Nephron (organoid): ENCODE data around the gene SAMD14.

Experiments used
- H3K27ac Mint-ChIP-seq, 3 experiments: 2 replicates each; pipeline ENCODE4 v1.8.0; 2020; ENCODE audit warnings: mixed read lengths in 3 of 3, mild to moderate bottlenecking in 2 of 3, moderate library complexity in 1 of 3
- H3K27me3 Mint-ChIP-seq: 2 replicates; pipeline ENCODE4 v1.8.0; 2021; ENCODE audit warnings: low read depth, mild to moderate bottlenecking, moderate library complexity, mixed read lengths
- H3K36me3 Mint-ChIP-seq: 2 replicates; pipeline ENCODE4 v1.8.0; 2020; ENCODE audit warnings: low read depth, mixed read lengths
- H3K4me1 Mint-ChIP-seq: 2 replicates; pipeline ENCODE4 v1.8.0; 2020; ENCODE audit warnings: mixed read lengths
- H3K4me3 Mint-ChIP-seq, 3 experiments: 2 replicates each; pipeline ENCODE4 v1.8.0; 2020; ENCODE audit warnings: mild to moderate bottlenecking in 3 of 3, mixed read lengths in 3 of 3, moderate library complexity in 2 of 3
- H3K9me3 Mint-ChIP-seq: 2 replicates; pipeline ENCODE4 v1.8.0; 2020; ENCODE audit warnings: mixed read lengths
- CTCF ChIP-seq, 3 experiments: fragments of 200-600 bp; sonication (generic); IDR thresholded peaks; one replicate each; pipeline ENCODE4 v1.5.0; 2021; ENCODE audit warnings: antibody characterized with exemption in 3 of 3; ENCODE audit not compliant: unreplicated experiment in 3 of 3

The SAMD14 gene

GRCh38 chr17:50155115-50155819 is 25.3 kb upstream of the SAMD14 start:
- peak overlapping the region; percentile 92 to 99 (median 99) for H3K27ac Mint-ChIP-seq
- H3K27me3 Mint-ChIP-seq = peaks cover 4% of the 10 kb centered on the region
- H3K4me1 Mint-ChIP-seq = peaks cover 18% of the 10 kb centered on the region
- no peaks in the 10 kb centered on the region for H3K36me3 Mint-ChIP-seq
- H3K4me3 Mint-ChIP-seq = peak overlapping the region; percentile 48 to 81 (median 74)
- no peak for TF ChIP-seq CTCF (IDR thresholded peaks at IDR 0.05; ENCODE audit: unreplicated experiment in 3 of 3)
- H3K9me3 Mint-ChIP-seq = no peaks in the 10 kb centered on the region

GRCh38 chr17:50154604-50155003 is 24.6 kb upstream of the SAMD14 start:
- Mint-ChIP-seq H3K27ac (peak overlapping the region; percentile 92 to 99 (median 99)), H3K4me3 (peak overlapping the region; percentile 48 to 81 (median 74)), H3K9me3 (no peaks in the 10 kb centered on the region), H3K36me3 (no peaks in the 10 kb centered on the region), H3K27me3 (peaks cover 4% of the 10 kb centered on the region), H3K4me1 (peaks cover 18% of the 10 kb centered on the region)
- no peak for TF ChIP-seq CTCF (IDR thresholded peaks at IDR 0.05; ENCODE audit: unreplicated experiment in 3 of 3)

DNA sequence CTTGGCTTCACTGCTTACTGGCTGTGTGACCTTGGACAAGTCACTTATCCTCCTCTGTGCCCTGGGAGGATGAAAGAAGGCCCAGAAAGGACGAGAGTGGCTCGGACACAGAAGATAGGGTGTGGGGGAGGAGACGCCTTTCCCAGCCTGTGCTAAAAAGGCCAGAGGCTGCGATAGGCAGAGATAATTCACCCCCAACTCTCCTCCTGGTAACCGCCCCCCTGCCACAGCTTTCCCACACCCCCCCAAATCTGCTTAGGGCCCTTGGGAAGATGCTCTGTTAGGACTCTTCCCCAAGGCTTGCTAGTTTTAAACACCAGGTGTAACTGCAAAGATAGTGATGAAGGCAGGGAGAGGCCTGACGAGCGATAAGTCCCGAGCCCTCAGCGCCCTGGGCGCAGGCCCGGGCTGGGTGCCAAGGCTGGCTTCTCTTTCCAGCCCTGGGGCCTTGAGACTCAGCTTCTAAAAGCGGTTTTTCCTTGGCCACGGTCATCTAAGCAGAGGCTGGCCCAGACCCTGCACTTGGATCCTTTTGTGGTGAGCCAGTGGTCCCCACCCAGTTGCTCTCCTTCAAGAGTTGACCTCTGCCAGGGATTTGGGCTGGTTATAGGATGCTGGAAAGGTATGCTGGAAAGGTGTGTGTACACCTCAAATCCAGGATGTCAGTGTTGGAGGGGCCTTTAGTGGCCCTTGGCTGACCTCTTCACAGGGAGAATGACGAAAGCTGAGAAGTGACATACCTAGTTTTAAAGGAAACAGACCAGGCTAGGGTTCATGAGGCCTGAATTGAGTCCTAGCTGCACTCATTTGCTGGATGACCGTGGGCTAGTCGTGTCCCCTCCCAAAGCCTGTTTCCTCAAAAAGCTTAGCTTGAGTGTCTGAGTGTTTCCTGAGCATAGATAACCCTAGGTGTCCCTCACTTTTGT is 24.0 kb upstream of the SAMD14 start:
- no peak for TF ChIP-seq CTCF (IDR thresholded peaks at IDR 0.05; ENCODE audit: unreplicated experiment in 3 of 3)
- Mint-ChIP-seq H3K4me1 (peaks cover 18% of the 10 kb centered on the region), H3K9me3 (no peaks in the 10 kb centered on the region), H3K27ac (peak overlapping the region; percentile 92 to 99 (median 99)), H3K27me3 (peaks cover 4% of the 10 kb centered on the region), H3K4me3 (peak overlapping the region in 1 of 3 experiments; percentile 81), H3K36me3 (no peaks in the 10 kb centered on the region)

- H3K4me1 Mint-ChIP-seq = peaks cover 26% of the 10 kb centered on the region
- H3K9me3 Mint-ChIP-seq = no peaks in the 10 kb centered on the region
- peaks cover 4% of the 10 kb centered on the region for H3K27me3 Mint-ChIP-seq
- H3K27ac Mint-ChIP-seq = peak overlapping the region; percentile 96 to 99 (median 99)
- no peak for TF ChIP-seq CTCF (IDR thresholded peaks at IDR 0.05; ENCODE audit: unreplicated experiment in 3 of 3)
- H3K36me3 Mint-ChIP-seq = no peaks in the 10 kb centered on the region
- peak overlapping the region in 2 of 3 experiments; percentile 92 to 99 for H3K4me3 Mint-ChIP-seq
Measured at GRCh38 chr17:50152736-50153135, 22.8 kb upstream of the SAMD14 start.

DNA sequence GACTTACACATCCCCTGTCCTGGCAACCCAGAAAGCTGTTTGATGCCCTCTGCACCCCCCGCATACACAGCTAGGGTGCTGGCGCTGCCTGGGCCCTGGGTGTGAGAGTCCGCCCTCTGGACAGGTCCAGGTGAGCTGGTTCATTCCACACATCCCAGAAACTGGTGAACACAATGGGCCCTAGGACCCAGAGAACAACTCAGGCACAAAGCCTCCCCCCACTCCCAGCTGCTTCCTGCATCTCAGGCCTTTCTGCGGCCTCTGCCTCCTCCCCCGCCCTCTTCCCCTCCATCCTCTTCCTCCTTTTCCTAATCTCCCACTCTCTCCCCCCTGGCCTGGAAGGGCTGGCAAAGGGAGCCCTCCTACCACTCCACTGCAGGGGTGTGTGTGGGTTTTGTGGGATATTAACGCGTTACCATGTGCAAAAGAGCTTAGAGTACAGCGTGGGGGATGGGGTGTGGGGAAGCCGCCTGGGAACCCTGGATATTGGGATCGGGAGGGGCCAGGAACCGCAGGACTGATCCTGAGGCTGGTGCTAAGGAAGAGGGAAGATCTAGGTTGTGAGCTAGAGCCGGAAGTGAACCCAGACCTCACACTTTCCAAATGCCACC is 22.1 kb upstream of the SAMD14 start:
- H3K27me3 Mint-ChIP-seq = peaks cover 4% of the 10 kb centered on the region
- peaks cover 33% of the 10 kb centered on the region for H3K4me1 Mint-ChIP-seq
- H3K4me3 Mint-ChIP-seq = peak overlapping the region; percentile 92 to 99 (median 94)
- H3K9me3 Mint-ChIP-seq = no peaks in the 10 kb centered on the region
- TF ChIP-seq CTCF (IDR thresholded peaks at IDR 0.05; ENCODE audit: unreplicated experiment in 3 of 3) = no peak
- H3K36me3 Mint-ChIP-seq = peaks cover 1% of the 10 kb centered on the region
- peak overlapping the region; percentile 96 to 99 (median 99) for H3K27ac Mint-ChIP-seq
